ENCODE measurements around the gene PRICKLE1. TPM values are rescaled to one million over a fixed set of nuclear protein-coding genes. Genes with fewer than 3 reads are reported as not detected.

PRICKLE1 gene
- total and polyA plus RNA-seq, 9 of the 15 experiments (the other 6 are each of a cell fraction or from before 2014, with no cell fraction given) = 0.22 to 0.85 (median 0.31) TPM

DNA sequence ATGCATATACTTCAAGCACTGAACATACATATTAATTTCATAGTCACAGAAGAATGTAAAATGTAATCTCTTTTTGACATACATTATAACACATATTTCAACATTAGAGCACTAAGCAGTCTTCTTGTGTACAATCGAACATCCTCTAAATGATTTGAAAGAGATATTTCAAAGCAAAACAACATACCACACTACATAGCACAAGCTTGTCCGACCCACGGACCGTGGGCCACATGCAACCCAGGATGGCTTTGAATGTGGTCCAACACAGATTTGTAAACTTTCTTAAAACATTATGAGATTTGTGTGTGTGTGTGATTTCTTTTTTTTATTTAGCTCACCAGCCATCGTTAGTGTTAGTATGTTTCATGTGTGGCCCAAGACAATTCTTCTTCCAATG, 7.0 kb downstream of the PRICKLE1 start:
- 0% methylated on average over 5 of the region's 5 CpGs for WGBS (ENCODE audit: insufficient coverage, low coverage, missing lambda C conversion rate)
- in situ Hi-C loops (cut with MboI) (no loop called here), intact Hi-C loops (cut with micrococcal nuclease) (no loop called here)
- ChIA-PET CTCF (ENCODE audit: low intra/inter-chr PET ratio) (no interaction called here), POLR2A (interaction anchor here (1.0 kb wide), 1 partner anchor 26 kb away, joined by 3 read pairs; no protein-coding TSS in a partner anchor)
- no peak for TF ChIP-seq HDAC3 (IDR thresholded peaks at IDR 0.05; ENCODE audit: borderline replicate concordance, partially characterized antibody)
- no peak for TF ChIP-seq ZNF124 (CRISPR knock-in tag; IDR thresholded peaks at IDR 0.05)
- no peak for TF ChIP-seq SNIP1 (IDR thresholded peaks at IDR 0.05; ENCODE audit: low read depth)
- no peak for TF ChIP-seq KDM2B (CRISPR knock-in tag; IDR thresholded peaks at IDR 0.05)
- no peak for TF ChIP-seq ESRRA (IDR thresholded peaks at IDR 0.05; ENCODE audit: borderline replicate concordance, low read depth)
- no peak for TF ChIP-seq NBN (IDR thresholded peaks at IDR 0.05; ENCODE audit: low read depth)
- no peak for TF ChIP-seq TCF3 (CRISPR knock-in tag; IDR thresholded peaks at IDR 0.05)
- TF ChIP-seq CCNT2 (IDR thresholded peaks at IDR 0.05; ENCODE audit: borderline replicate concordance, extremely low read depth, insufficient read length, low read depth, low read length) = no peak
- TF ChIP-seq, protein P1, sequence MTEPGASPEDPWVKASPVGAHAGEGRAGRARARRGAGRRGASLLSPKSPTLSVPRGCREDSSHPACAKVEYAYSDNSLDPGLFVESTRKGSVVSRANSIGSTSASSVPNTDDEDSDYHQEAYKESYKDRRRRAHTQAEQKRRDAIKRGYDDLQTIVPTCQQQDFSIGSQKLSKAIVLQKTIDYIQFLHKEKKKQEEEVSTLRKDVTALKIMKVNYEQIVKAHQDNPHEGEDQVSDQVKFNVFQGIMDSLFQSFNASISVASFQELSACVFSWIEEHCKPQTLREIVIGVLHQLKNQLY (CRISPR knock-in tag; conservative IDR thresholded peaks at IDR 0.05) = no peak
- no peak for TF ChIP-seq CBX3 (IDR thresholded peaks at IDR 0.05; ENCODE audit: borderline replicate concordance in 1 of 2, low read length in 2 of 2)
- TF ChIP-seq EWSR1 (IDR thresholded peaks at IDR 0.05; ENCODE audit: borderline replicate concordance, low read depth, partially characterized antibody) = no peak
- no peak for TF ChIP-seq ZNF77 (CRISPR knock-in tag; IDR thresholded peaks at IDR 0.05)
- no peak for TF ChIP-seq PHB2 (IDR thresholded peaks at IDR 0.05; ENCODE audit: low read depth)
- TF ChIP-seq, protein P2, sequence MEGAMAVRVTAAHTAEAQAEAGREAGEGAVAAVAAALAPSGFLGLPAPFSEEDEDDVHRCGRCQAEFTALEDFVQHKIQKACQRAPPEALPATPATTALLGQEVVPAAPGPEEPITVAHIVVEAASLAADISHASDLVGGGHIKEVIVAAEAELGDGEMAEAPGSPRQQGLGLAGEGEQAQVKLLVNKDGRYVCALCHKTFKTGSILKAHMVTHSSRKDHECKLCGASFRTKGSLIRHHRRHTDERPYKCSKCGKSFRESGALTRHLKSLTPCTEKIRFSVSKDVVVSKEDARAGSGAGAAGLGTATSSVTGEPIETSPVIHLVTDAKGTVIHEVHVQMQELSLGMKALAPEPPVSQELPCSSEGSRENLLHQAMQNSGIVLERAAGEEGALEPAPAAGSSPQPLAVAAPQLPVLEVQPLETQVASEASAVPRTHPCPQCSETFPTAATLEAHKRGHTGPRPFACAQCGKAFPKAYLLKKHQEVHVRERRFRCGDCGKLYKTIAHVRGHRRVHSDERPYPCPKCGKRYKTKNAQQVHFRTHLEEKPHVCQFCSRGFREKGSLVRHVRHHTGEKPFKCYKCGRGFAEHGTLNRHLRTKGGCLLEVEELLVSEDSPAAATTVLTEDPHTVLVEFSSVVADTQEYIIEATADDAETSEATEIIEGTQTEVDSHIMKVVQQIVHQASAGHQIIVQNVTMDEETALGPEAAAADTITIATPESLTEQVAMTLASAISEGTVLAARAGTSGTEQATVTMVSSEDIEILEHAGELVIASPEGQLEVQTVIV (CRISPR knock-in tag; IDR thresholded peaks at IDR 0.05; ENCODE audit: borderline replicate concordance) = no peak
- TF ChIP-seq NR3C1 (CRISPR knock-in tag; IDR thresholded peaks at IDR 0.05) = no peak
- TF ChIP-seq MEF2A (IDR thresholded peaks at IDR 0.05; ENCODE audit: control insufficient read depth, low read depth, low read length) = no peak
- no peak for TF ChIP-seq MAFF (IDR thresholded peaks at IDR 0.05; ENCODE audit: low read length)
- no peaks in the 10 kb centered on the region for H3K4me1 ChIP-seq (replicated peaks in 1 of 2; ENCODE audit: control insufficient read depth in 2 of 2, insufficient read depth in 2 of 2, low read length in 2 of 2)
- no peak overlapping the region for H3K4me3 ChIP-seq
- H3K27ac ChIP-seq (ENCODE audit: extremely low read depth, low read depth, low read length) = no peak overlapping the region
- H3K4me2 ChIP-seq (ENCODE audit: insufficient read depth, low read length) = no peak overlapping the region
- H3K36me3 ChIP-seq (ENCODE audit: control insufficient read depth, insufficient read depth, low read length) = no peaks in the 10 kb centered on the region
- BruUV-seq (replicated peaks) = no TSS peak
- ATAC-seq (no peak), FAIRE-seq (no peak), DNase-seq (ENCODE audit: extremely low read depth in 1 of 4, low spot score in 3 of 4) (no peak)
- H4K20me1 ChIP-seq (replicated peaks; ENCODE audit: control insufficient read depth, insufficient read depth, low read length) = no peaks in the 10 kb centered on the region
- peaks cover 1 to 5% of the 10 kb centered on the region in 2 experiments; a peak in 2 of 5 replicates for H3K27me3 ChIP-seq (ENCODE audit: control insufficient read depth in 2 of 2, insufficient read depth in 2 of 2, low read length in 2 of 2)
- H2AFZ ChIP-seq (ENCODE audit: low read depth, low read length) = no peak overlapping the region
- H3K9me1 ChIP-seq (ENCODE audit: control insufficient read depth, insufficient read depth, low read length) = no peaks in the 10 kb centered on the region
- no peaks in the 10 kb centered on the region for H3K9me3 ChIP-seq (replicated peaks; ENCODE audit: control insufficient read depth, insufficient read depth, low read depth, low read length)
- no peaks in the 10 kb centered on the region for H3K79me2 ChIP-seq (ENCODE audit: control insufficient read depth, insufficient read depth, low read length)
- H3K9ac ChIP-seq (ENCODE audit: insufficient read depth in 1 of 2, low read depth in 2 of 2, low read length in 2 of 2) = no peak overlapping the region
